ENCODE measurements around the gene SPEG.

SPEG gene

DNA sequence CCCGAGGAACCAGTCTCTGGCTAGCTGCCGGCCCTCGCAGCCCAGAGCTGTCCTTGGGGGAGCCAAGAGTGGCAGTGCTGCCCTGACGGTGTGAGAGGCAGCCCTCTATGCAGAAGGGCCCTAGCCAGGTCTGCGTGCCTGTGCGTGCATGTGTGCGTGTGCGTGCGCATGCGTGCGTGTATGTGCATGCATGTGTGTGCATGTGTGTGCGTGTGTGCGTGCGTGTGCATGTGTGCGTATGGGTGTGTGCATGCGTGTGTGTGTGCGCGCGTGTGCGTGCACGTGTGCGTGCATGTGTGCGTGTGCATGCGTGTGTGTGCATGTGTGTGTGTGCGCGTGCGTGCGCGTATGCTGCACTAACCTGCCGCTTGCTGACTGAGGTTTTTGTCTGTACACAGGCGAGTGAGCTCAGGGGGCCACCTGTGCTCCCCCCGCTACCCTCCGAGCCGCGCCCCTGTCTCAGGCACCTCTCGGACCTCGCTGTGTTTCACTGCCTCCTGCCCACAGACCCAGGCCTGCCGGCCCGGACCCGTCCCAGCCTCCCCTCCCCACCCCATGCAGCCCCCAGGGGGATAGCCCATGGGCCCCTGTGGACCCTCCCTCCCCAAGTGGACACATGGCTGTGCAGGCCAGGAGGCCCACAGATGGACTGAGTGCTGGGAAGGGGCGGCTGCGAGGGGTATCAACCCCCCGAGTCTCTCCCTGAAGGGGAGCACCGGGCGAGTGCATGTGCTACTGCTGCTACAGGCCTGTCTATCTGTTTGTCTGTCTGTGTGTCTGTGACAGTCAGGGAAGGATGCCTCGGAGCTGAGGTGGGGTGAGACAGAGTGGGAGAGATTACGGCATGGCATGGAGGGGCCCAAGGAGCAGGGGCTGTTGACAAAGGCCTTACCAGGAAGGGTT, 31.3 kb downstream of the SPEG start:
- DNase-seq = no peak

- no peak for DNase-seq
These were observed 32.4 kb downstream of the SPEG start for GRCh38 chr2:219466816-219467735.

GRCh38 chr2:219467736-219468075, 33.1 kb downstream of the SPEG start:
- DNase-seq = no peak

- DNase-seq = no peak
These were observed 34.0 kb downstream of the SPEG start for GRCh38 chr2:219468410-219469185.

- DNase-seq = no peak
These were observed 34.6 kb downstream of the SPEG start for GRCh38 chr2:219469186-219469724.

- DNase-seq = no peak
These were observed 35.8 kb downstream of the SPEG start for GRCh38 chr2:219470429-219470828.

- no peak for DNase-seq
These were observed 37.1 kb downstream of the SPEG start for GRCh38 chr2:219471476-219472371.

DNA sequence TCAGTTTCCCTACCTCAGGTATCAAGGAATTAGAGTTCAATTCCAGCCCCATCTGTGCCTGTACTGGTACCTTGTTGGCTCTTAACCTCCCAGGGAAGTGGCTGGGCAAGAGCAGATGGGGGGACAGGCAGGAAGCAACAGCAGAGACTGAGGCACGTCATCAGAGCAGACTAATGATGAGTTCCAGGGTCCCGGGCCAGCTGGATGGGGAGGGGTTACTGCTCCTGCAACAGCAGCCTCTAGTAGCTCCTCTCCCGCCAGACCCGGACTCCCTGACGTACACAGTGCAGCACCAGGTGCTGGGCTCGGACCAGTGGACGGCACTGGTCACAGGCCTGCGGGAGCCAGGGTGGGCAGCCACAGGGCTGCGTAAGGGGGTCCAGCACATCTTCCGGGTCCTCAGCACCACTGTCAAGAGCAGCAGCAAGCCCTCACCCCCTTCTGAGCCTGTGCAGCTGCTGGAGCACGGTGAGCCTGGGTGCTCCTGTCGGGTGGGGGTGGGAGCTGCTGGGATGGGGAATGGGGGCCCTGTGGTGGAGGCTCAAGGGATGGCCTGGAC, 38.1 kb downstream of the SPEG start:
- no peak for DNase-seq

- DNase-seq = no peak
These were observed 38.9 kb downstream of the SPEG start for GRCh38 chr2:219473511-219473910.

- no peak for DNase-seq
These were observed 39.8 kb downstream of the SPEG start for GRCh38 chr2:219474285-219475060.

DNA sequence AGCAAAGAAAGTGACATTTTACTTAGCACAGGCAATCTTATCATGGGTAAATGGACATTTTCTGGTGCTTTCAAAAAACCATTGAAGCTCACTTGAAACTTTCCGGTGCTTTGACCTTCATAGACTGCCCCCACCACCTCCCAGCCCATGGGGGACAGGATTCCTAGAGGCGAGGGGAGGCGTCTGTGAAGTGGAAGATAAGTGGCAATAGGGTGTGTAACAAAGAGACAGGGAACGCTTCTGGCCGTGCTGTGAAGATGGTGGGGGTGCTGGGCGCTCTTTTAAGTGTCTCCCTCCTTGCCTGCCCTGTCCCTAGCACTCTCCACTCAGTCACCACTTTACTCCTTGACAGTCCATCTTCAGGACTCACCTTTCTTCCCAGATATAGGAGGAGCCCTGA, 40.6 kb downstream of the SPEG start:
- no peak for DNase-seq

GRCh38 chr2:219475697-219476651, 41.3 kb downstream of the SPEG start:
- DNase-seq = no peak

- no peak for DNase-seq
These were observed 42.1 kb downstream of the SPEG start for GRCh38 chr2:219476652-219477151.

DNA sequence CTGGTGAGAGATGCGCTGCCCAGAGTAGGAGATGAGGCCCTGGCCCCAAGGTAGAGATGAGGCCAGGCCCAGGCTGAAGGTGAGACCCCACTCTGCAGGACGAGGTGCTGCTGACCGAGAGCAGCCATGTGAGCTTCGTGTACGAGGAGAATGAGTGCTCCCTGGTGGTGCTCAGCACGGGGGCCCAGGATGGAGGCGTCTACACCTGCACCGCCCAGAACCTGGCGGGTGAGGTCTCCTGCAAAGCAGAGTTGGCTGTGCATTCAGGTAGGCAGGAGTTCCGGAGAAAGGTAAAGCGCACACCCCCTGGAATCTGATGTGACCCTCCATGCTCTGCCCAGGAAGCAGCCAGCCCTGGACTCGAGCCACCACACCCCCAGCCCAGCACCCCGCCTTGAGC, 42.5 kb downstream of the SPEG start:
- no peak for DNase-seq

DNA sequence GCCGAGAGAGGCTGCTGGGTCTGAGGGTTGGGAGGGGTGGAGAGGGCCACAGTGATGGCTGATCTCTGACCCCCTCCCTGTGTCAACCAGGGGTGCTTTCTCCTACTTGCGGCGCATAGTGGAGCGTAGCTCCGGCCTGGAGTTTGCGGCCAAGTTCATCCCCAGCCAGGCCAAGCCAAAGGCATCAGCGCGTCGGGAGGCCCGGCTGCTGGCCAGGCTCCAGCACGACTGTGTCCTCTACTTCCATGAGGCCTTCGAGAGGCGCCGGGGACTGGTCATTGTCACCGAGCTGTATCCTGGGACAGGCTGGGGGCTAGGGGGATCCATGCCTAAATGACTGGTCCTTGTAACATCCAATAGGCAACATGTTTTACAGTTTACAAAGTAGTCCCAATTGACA, 43.2 kb downstream of the SPEG start:
- no peak for DNase-seq

DNA sequence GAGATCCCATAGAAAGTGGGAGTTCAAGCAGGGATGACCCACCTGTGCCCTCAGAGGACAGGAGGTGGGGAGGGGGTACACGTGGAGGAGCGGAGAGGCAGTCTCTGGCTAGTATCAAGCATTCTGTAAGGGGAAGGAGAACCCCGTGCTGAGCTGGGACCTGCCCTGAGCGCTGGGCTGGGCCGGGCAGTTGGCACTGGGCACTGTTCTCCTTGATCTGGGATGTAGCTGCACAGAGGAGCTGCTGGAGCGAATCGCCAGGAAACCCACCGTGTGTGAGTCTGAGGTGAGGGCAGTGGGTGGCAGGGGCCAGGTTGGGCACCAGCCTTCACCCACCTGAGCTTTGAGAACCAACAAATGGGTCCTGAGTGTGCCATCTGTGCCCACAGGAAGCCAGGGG, 44.3 kb downstream of the SPEG start:
- DNase-seq = no peak

GRCh38 chr2:219480004-219480403, 45.4 kb downstream of the SPEG start:
- no peak for DNase-seq

DNA sequence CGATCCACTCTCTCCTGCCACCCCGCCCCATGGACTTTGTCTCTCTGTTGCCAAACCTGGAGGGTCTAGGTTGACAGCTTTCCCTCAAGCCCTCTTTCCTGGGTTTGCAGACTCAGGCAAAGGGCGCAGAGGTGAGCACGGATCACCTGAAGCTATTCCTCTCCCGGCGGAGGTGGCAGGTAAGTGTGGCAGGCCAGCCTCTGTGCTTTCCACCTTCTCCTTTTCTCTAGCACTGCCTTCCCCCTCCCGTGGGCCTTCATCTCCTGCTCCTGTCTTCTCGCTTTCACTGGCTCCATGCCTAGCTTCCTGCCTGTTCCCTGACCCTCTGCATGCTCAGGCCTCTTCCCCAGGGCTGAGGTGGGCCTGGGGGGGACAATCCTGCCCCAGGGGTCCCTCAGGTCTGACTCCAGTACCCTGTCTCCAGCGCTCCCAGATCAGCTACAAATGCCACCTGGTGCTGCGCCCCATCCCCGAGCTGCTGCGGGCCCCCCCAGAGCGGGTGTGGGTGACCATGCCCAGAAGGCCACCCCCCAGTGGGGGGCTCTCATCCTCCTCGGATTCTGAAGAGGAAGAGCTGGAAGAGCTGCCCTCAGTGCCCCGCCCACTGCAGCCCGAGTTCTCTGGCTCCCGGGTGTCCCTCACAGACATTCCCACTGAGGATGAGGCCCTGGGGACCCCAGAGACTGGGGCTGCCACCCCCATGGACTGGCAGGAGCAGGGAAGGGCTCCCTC, 48.2 kb downstream of the SPEG start:
- DNase-seq = no peak

Data from NCI-H187 (cell line).